Retinal pigment epithelial cell (primary cell): ENCODE measurements around the gene THOC1.

ENCODE experiments used
- DNase-seq: peaks from one replicate; pipeline ENCODE4 v3.0.0-alpha.2; 2010; ENCODE audit warnings: low read depth
- H3K4me3 ChIP-seq: 2 replicates; pipeline ENCODE4 v1.5.1; 2011; ENCODE audit warnings: mild to moderate bottlenecking, low read length, control low read depth, moderate library complexity
- CTCF ChIP-seq: conservative IDR thresholded peaks from 2 replicates; pipeline ENCODE4 v1.5.1; 2011; ENCODE audit warnings: low read depth, low read length, control low read depth, inconsistent platforms

The THOC1 gene

GRCh38 chr18:240175-240574 is 27.7 kb downstream of the THOC1 start:
- DNase-seq: no peak
- no peak for TF ChIP-seq CTCF
- no peak overlapping the region for H3K4me3 ChIP-seq

GRCh38 chr18:231563-231962 is 36.3 kb downstream of the THOC1 start:
- no peak for TF ChIP-seq CTCF
- no peak for DNase-seq
- H3K4me3 ChIP-seq: no peak overlapping the region

- no peak for DNase-seq
- no peak overlapping the region for H3K4me3 ChIP-seq
- no peak for TF ChIP-seq CTCF
Observed at GRCh38 chr18:228586-228985, 39.3 kb downstream of the THOC1 start.

- TF ChIP-seq CTCF: no peak
- no peak for DNase-seq
- H3K4me3 ChIP-seq: no peak overlapping the region
Observed at GRCh38 chr18:227902-228301, 39.9 kb downstream of the THOC1 start.

GRCh38 chr18:227374-227773 is 40.5 kb downstream of the THOC1 start:
- H3K4me3 ChIP-seq: no peak overlapping the region
- DNase-seq: no peak
- TF ChIP-seq CTCF: no peak

GRCh38 chr18:225745-226144 is 42.1 kb downstream of the THOC1 start:
- no peak for TF ChIP-seq CTCF
- DNase-seq: no peak
- H3K4me3 ChIP-seq: no peak overlapping the region

GRCh38 chr18:220708-221107 is 47.1 kb downstream of the THOC1 start:
- H3K4me3 ChIP-seq: no peak overlapping the region
- no peak for TF ChIP-seq CTCF
- DNase-seq: no peak
